Effector memory CD8-positive, alpha-beta T cell (primary cell): ENCODE measurements around the gene ARID5B.
"Not testable (repeated sequence)": the region's sequence is repeated elsewhere in the genome, so short reads cannot be mapped to it uniquely, and the experiment has no call there.

Source experiments
- ATAC-seq: fragments of 150-1000 bp; cut with Tn5 transposase; replicated peaks from 2 replicates; pipeline ENCODE4 v1.10.0; 2021; ENCODE audit warnings: mild to moderate bottlenecking, moderate library complexity
- DNase-seq, 3 experiments: peaks; one replicate each; pipeline ENCODE4 v3.0.0; 2021
- H3K27ac Mint-ChIP-seq, 2 donors: one replicate each; pipeline ENCODE4 v1.8.0; 2022; ENCODE audit warnings: mild to moderate bottlenecking in 2 of 2, mixed read lengths in 2 of 2, moderate library complexity in 2 of 2
- H3K27me3 Mint-ChIP-seq, 2 donors: one replicate each; pipeline ENCODE4 v1.8.0; 2022; ENCODE audit warnings: mixed read lengths in 2 of 2
- H3K36me3 Mint-ChIP-seq: one replicate; pipeline ENCODE4 v1.8.0; 2022; ENCODE audit warnings: mild to moderate bottlenecking, moderate library complexity, mixed read lengths; ENCODE audit not compliant: insufficient read depth
- H3K4me1 Mint-ChIP-seq, 2 donors: one replicate each; pipeline ENCODE4 v1.8.0; 2022; ENCODE audit warnings: low read depth in 2 of 2, mixed read lengths in 2 of 2
- H3K4me3 Mint-ChIP-seq, 2 donors: one replicate each; pipeline ENCODE4 v1.8.0; 2022; ENCODE audit warnings: mild to moderate bottlenecking in 2 of 2, mixed read lengths in 2 of 2, moderate library complexity in 2 of 2
- H3K9me3 Mint-ChIP-seq, 2 donors: one replicate each; pipeline ENCODE4 v1.8.0; 2022; ENCODE audit warnings: mixed read lengths in 2 of 2

The ARID5B gene

GRCh38 chr10:62019685-62020359, 118.3 kb downstream of the ARID5B start:
- no peaks in the 10 kb centered on the region for H3K9me3 Mint-ChIP-seq
- no peaks in the 10 kb centered on the region for H3K36me3 Mint-ChIP-seq
- peaks cover 15 to 47% of the 10 kb centered on the region in 2 donors for H3K4me1 Mint-ChIP-seq
- DNase-seq (no peak), ATAC-seq (no peak)
- peak overlapping the region in 1 of 2 donors; percentile 13 for H3K4me3 Mint-ChIP-seq
- H3K27me3 Mint-ChIP-seq: no peaks in the 10 kb centered on the region
- H3K27ac Mint-ChIP-seq: no peak overlapping the region

- ATAC-seq (no peak), DNase-seq (no peak)
- Mint-ChIP-seq H3K27ac (no peak overlapping the region), H3K36me3 (no peaks in the 10 kb centered on the region), H3K4me3 (no peak overlapping the region), H3K27me3 (no peaks in the 10 kb centered on the region), H3K9me3 (no peaks in the 10 kb centered on the region), H3K4me1 (peaks cover 21 to 55% of the 10 kb centered on the region in 2 donors)
Observed at GRCh38 chr10:62021128-62021665, 119.7 kb downstream of the ARID5B start.

- DNase-seq (no peak), ATAC-seq (no peak)
- Mint-ChIP-seq H3K9me3 (no peaks in the 10 kb centered on the region), H3K27ac (peak overlapping the region; percentile 21 to 82), H3K4me3 (no peak overlapping the region), H3K36me3 (no peaks in the 10 kb centered on the region), H3K4me1 (peaks cover 22 to 51% of the 10 kb centered on the region in 2 donors), H3K27me3 (no peaks in the 10 kb centered on the region)
Observed at GRCh38 chr10:62021978-62022802, 120.7 kb downstream of the ARID5B start.

DNA sequence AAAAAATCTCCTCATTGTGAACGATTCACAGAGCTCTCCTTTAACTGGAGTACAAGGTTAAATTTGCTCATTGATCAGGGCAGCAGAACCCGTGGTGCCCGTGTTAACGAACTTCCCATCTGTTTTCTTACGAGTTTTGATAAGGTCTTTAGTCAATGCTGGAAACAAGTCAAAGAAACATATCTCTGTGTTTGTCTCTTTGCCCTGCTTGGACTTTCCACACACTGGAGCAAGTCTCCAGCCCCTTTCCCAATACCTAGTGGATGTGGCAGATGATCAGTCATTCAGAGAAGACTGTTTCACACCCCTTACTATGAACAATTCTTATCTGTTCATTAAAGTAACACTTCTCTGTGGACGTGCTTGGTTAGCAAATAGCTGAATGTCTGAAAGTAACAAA, 121.3 kb downstream of the ARID5B start:
- Mint-ChIP-seq H3K4me1 (peaks cover 24 to 51% of the 10 kb centered on the region in 2 donors), H3K4me3 (no peak overlapping the region), H3K36me3 (no peaks in the 10 kb centered on the region), H3K27me3 (no peaks in the 10 kb centered on the region), H3K27ac (peak overlapping the region; percentile 21 to 82), H3K9me3 (no peaks in the 10 kb centered on the region)
- no peak for DNase-seq
- peak; percentile 31 for ATAC-seq

- ATAC-seq (no peak), DNase-seq (no peak)
- H3K27me3 Mint-ChIP-seq: no peaks in the 10 kb centered on the region
- no peaks in the 10 kb centered on the region for H3K9me3 Mint-ChIP-seq
- peaks cover 25 to 51% of the 10 kb centered on the region in 2 donors for H3K4me1 Mint-ChIP-seq
- H3K36me3 Mint-ChIP-seq: no peaks in the 10 kb centered on the region
- H3K4me3 Mint-ChIP-seq: no peak overlapping the region
- peak overlapping the region in 1 of 2 donors; percentile 82 for H3K27ac Mint-ChIP-seq
Observed at GRCh38 chr10:62023329-62023728, 121.8 kb downstream of the ARID5B start.

DNA sequence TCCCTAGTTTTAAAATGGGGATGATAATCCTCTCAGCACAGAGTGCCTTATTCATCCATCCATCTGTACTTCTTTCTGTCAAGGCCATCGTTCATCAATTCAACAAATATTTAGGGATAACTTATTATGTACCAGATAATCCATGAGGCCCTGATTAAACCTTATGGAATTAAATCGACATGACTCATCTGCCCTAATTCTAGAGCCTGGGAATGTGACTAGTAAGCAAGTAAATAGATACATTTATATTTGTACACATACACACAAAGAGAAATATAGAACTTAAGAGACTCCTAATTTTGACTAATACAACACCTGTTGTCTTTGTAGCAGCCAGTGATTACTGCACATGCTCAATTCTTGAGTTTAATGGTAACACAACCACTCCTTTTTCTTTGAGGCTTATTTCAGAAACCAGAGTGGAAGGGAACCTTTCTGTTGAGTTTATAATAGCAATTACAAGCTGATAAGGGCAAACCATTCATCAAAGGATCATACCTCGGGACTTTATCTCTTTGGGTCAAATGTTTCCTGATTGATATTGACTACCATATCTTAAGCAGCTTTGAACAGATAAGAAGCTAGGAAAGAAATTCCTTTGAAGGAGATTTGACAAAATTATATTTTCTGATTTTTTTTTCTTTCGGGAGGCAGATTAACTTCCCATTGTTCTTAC, 122.7 kb downstream of the ARID5B start:
- ATAC-seq (no peak), DNase-seq (no peak)
- H3K36me3 Mint-ChIP-seq: no peaks in the 10 kb centered on the region
- H3K9me3 Mint-ChIP-seq: no peaks in the 10 kb centered on the region
- no peak overlapping the region for H3K27ac Mint-ChIP-seq
- no peak overlapping the region for H3K4me3 Mint-ChIP-seq
- H3K4me1 Mint-ChIP-seq: peaks cover 21 to 49% of the 10 kb centered on the region in 2 donors
- no peaks in the 10 kb centered on the region for H3K27me3 Mint-ChIP-seq

GRCh38 chr10:62025134-62025794, 123.8 kb downstream of the ARID5B start:
- no peaks in the 10 kb centered on the region for H3K9me3 Mint-ChIP-seq
- no peak for ATAC-seq
- DNase-seq: no peak
- H3K27me3 Mint-ChIP-seq: no peaks in the 10 kb centered on the region
- no peak overlapping the region for H3K27ac Mint-ChIP-seq
- H3K4me3 Mint-ChIP-seq: no peak overlapping the region
- H3K4me1 Mint-ChIP-seq: peaks cover 21 to 48% of the 10 kb centered on the region in 2 donors
- H3K36me3 Mint-ChIP-seq: peaks cover 4% of the 10 kb centered on the region

GRCh38 chr10:62025901-62026879, 124.7 kb downstream of the ARID5B start:
- peaks cover 9% of the 10 kb centered on the region for H3K36me3 Mint-ChIP-seq
- ATAC-seq (no peak), DNase-seq (no peak)
- no peaks in the 10 kb centered on the region for H3K9me3 Mint-ChIP-seq
- H3K4me1 Mint-ChIP-seq: peaks cover 19 to 47% of the 10 kb centered on the region in 2 donors
- H3K4me3 Mint-ChIP-seq: no peak overlapping the region
- peak overlapping the region in 1 of 2 donors; percentile 17 for H3K27ac Mint-ChIP-seq
- H3K27me3 Mint-ChIP-seq: no peaks in the 10 kb centered on the region

- H3K4me1 Mint-ChIP-seq: peaks cover 13 to 35% of the 10 kb centered on the region in 2 donors
- H3K27me3 Mint-ChIP-seq: no peaks in the 10 kb centered on the region
- peaks cover 9% of the 10 kb centered on the region for H3K36me3 Mint-ChIP-seq
- no peaks in the 10 kb centered on the region for H3K9me3 Mint-ChIP-seq
- ATAC-seq: no peak
- no peak for DNase-seq
- no peak overlapping the region for H3K27ac Mint-ChIP-seq
- no peak overlapping the region for H3K4me3 Mint-ChIP-seq
Observed at GRCh38 chr10:62027841-62028501, 126.5 kb downstream of the ARID5B start.

DNA sequence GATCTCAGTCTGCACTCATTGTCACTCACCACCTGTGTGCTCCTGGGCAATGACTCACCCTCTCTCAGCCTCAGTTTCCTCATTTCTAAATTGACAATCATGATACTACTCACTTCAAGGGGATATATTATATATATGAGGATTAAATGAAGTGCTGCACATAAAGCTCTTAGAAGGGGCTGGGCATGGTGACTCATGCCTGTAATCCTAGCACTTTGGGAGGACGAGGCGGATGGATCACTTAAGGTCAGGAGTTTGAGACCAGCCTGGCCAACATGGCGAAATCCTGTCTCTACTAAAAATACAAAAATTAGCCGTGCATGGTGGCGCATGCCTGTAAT, 127.0 kb downstream of the ARID5B start:
- peaks cover 10 to 39% of the 10 kb centered on the region in 2 donors for H3K4me1 Mint-ChIP-seq
- not testable (repeated sequence) for ATAC-seq

GRCh38 chr10:62029401-62029800, 127.9 kb downstream of the ARID5B start:
- Mint-ChIP-seq H3K4me3 (no peak overlapping the region), H3K36me3 (peaks cover 9% of the 10 kb centered on the region), H3K27ac (peak overlapping the region in 1 of 2 donors; percentile 29), H3K9me3 (no peaks in the 10 kb centered on the region), H3K27me3 (no peaks in the 10 kb centered on the region), H3K4me1 (peaks cover 10 to 43% of the 10 kb centered on the region in 2 donors)
- no peak for DNase-seq
- ATAC-seq: no peak

More for the DNA sequence above, 127.0 kb downstream of the ARID5B start:
- not testable (repeated sequence) for H3K4me3 Mint-ChIP-seq, H3K36me3 Mint-ChIP-seq, DNase-seq, H3K9me3 Mint-ChIP-seq, H3K27me3 Mint-ChIP-seq
- H3K27ac Mint-ChIP-seq: peak overlapping the region in 1 of 2 donors; percentile 29

DNA sequence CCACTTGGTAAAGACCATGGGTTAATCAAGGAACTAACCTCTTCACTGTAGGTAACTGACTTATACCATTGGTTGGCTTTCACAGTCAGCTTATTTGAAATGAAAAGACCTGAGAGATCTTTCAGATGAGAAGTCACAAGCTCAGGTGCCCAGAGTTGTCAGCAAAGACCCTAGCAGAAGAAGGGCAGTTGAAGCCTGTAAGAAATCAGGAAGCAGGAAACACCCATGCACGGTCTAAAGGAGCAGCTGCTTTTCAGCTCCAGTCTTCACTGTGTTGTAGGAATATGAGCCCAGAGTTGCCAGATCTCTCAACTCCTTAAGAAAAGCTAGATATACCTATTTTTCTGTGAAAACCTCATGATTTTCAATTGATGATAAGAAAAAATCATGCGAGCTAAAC, 130.0 kb downstream of the ARID5B start:
- peaks cover 5 to 33% of the 10 kb centered on the region in 2 donors for H3K4me1 Mint-ChIP-seq
- no peaks in the 10 kb centered on the region for H3K27me3 Mint-ChIP-seq
- no peak overlapping the region for H3K4me3 Mint-ChIP-seq
- no peak overlapping the region for H3K27ac Mint-ChIP-seq
- H3K9me3 Mint-ChIP-seq: no peaks in the 10 kb centered on the region
- no peak for ATAC-seq
- no peak for DNase-seq
- H3K36me3 Mint-ChIP-seq: peaks cover 9% of the 10 kb centered on the region
